8988T (cell line): ENCODE data around the gene HBQ1.
"Not testable (repeated sequence)": the region's sequence is repeated elsewhere in the genome, so short reads cannot be mapped to it uniquely, and the experiment has no call there.

Source experiments
- DNase-seq: peaks from one replicate; pipeline ENCODE4 v3.0.0; 2011

Gene HBQ1

GRCh38 chr16:180101-180675, at the start of gene HBQ1:
HBQ1 (plus strand) TSS chr16:180459; CDS start chr16:180487, 28 bp downstream.
- DNase-seq, result no peak

- DNase-seq, result no peak
Observed at GRCh38 chr16:130533-131173, 49.6 kb upstream of the HBQ1 start.

DNA sequence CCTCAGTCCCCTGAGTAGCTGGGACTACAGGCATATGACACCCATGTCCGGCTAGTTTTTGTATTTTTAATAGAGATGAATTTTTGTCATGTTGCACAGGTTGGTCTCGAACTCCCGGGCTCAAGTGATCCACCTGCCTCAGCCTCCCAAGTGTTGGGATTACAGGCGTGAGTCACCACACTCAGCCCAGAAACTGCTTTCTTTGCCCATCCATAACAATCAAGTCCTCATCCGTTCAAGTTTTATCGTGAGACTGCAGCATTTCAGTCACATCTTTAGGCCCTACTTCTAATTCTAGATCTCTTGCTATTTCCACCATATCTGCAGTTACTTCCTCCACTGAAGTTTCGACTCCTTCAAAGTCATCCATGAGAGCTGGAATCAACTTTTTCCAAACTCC, 48.1 kb upstream of the HBQ1 start:
- no peak for DNase-seq

DNA sequence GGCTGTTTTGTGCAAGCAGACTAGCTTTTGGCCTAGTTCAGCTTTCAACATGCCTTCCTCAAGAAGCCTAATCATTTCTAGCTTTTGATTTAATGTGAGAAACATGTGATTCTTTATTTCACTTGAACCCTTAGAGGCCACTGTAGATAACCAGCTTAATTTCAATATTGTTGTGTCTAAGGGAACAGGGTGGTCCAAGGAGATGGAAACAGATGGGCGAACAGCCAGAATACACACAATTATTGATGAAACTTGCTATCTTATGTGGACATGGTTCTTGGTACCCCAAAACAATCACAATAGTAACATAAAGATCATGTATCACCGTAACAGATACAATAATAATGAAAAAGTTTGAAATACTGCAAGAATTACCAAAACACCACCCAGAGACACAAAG, 46.5 kb upstream of the HBQ1 start:
- no peak for DNase-seq

GRCh38 chr16:138049-138417, 42.2 kb upstream of the HBQ1 start:
- no peak for DNase-seq

DNA sequence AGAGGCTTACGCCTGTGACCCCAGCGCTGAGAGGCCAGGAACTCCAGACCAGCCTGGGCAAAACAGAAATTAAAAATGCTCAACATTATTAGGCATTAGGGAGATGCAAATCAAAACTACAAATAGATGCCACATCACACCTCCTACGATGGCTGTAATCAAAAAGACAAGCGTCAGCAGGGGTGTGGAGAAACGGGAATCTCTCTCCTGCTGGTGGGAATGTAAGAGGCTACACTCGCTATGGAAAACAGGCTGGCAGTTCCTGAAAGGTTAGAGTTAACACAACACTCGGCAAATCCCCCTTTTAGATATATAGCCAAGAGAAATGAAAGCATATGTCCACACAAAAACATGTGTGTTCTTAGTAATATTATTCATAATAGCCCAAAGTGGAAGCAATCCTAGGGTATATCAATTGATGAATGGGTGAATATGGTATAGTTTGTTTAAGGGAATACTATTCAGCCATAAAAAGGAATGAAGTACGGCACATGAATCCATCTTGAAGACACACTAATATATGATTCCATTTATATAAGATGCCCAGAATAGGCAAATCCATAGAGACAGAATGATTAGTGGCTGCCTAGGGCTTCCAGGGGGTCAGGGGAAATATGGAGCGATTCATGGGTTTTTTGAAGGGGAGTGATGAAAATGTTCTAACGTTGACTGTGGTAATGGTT, 39.9 kb upstream of the HBQ1 start:
- DNase-seq, result no peak

DNA sequence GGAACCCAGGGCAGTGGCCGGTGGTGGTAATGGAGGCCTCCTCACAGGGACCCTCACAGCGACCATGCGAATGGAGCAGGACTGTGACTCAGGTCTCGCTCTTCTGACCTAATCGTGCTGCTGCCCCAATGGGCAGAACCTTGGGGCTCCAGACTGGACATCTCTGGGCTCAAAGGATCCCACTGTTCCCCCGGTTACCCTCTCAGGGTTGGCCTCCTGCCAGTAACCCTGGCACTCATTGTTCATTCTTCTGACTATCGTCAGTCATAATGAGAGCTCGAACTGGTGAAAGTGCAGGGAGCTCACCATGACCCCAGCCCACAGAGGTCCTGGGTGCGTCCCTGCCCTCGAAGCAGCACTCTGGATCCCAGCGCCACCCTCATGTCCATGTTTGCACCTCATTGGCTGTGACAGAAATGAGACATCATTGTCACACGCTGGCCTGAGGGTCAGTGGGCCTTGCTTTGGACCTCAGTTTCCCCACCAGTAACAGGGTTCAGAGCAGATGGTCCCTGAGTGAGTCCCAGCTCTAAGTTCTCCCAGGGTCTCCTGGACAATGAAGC, 37.8 kb upstream of the HBQ1 start:
- no peak for DNase-seq

DNA sequence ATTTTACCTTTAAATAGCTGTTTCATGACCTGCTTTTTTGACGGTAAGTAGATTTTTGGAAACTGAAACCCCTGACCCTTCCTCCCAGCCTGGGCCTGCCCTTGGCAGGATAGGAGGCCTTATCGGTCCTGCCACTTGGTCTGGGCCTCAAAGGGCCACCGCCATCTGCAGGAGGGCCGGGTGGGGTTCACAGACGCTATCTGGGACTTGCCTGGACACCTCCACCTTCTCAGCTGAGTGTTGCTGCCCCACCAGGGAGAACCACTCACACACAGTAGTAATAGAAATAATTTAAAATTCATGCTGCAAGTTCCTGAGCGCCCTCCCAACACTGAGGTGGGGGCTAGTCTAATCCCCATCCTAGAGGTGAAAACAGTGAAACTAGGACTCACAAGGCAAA, 37.2 kb upstream of the HBQ1 start:
- DNase-seq, result no peak

- DNase-seq, result no peak
Observed at GRCh38 chr16:143456-143855, 36.8 kb upstream of the HBQ1 start.

- no peak for DNase-seq
Observed at GRCh38 chr16:144797-145252, 35.4 kb upstream of the HBQ1 start.

GRCh38 chr16:146646-147045, 33.6 kb upstream of the HBQ1 start:
- DNase-seq, result no peak

- no peak for DNase-seq
Observed at GRCh38 chr16:149024-149660, 31.1 kb upstream of the HBQ1 start.

GRCh38 chr16:152141-153128, 27.8 kb upstream of the HBQ1 start, which contains the start of gene HBZ:
HBZ (plus strand) TSS chr16:152644; CDS start chr16:152910, 266 bp downstream.
- no peak for DNase-seq

DNA sequence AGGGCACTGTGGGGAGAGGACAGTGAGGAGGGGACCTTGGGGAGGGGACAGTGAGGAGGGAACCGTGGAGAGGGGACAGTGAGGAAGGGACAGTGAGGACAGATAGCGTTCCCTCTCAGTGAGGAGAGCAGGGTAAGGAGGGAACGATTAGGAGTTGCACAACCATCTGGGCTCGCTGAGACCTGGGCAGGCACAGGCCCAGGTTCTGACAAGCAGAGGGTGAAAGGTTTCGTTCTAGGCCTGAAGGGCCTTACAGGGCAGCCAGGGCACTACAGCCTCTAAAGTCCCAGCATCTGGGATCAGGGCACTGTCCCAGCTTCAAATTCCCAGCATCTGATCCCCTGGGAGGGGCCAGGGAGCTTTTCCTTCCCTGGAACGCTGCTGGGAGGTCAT, 27.1 kb upstream of the HBQ1 start:
- DNase-seq, result not testable (repeated sequence)

DNA sequence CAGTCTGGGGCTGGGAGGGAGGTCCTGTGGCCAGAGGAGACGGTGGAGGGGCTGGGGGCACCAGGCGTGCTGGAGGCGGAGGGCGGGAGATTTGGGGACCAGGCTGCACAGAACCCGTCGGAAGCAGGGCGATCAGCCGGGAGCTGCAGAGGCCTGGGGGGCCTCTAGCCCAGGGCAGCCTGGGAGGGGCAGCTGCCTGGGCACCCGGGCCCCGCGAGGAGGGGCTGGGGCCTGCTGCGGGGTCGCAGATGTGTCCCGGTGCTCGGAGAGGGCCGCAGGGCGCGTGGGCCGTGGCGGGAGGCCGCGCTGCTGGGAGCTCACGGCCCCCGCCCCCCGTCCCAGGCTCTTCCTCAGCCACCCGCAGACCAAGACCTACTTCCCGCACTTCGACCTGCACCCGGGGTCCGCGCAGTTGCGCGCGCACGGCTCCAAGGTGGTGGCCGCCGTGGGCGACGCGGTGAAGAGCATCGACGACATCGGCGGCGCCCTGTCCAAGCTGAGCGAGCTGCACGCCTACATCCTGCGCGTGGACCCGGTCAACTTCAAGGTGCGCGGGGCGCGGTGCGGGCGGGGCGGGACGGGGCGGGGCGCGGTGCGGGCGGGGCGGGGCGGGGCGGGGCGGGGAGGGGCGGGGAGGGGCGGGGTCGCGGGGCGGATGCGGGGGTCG, 26.6 kb upstream of the HBQ1 start:
- not testable (repeated sequence) for DNase-seq

DNA sequence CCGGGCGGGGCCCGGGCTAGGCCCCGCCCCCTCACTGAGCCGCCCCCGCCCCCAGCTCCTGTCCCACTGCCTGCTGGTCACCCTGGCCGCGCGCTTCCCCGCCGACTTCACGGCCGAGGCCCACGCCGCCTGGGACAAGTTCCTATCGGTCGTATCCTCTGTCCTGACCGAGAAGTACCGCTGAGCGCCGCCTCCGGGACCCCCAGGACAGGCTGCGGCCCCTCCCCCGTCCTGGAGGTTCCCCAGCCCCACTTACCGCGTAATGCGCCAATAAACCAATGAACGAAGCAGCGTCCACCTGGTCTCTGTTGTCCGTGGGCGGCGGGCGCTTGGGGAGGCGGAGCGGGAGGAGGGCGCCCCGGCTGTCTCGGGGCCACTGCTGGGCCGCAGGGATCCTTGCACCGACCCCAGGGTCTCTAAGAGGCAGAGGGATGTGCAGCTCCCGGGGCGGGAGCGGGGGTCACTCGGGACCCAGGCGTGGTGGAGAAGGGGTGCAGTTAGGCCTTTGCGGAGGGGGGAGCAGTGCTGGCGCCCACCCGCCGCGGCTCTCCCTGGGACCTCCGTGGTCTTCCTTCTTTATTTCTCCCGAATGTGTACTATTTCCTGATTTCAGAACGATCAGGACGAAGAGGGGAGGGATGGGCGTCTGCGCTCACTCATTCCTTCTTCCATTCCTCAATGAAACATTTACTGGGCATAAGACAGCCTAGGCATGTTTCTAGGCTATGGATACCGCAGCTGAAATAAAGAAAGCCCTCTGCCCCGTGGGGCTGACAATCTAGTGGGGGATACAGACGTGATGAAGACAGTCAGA, 25.8 kb upstream of the HBQ1 start:
- DNase-seq, result no peak

- DNase-seq, result no peak
Observed at GRCh38 chr16:155031-155398, 25.2 kb upstream of the HBQ1 start.

DNA sequence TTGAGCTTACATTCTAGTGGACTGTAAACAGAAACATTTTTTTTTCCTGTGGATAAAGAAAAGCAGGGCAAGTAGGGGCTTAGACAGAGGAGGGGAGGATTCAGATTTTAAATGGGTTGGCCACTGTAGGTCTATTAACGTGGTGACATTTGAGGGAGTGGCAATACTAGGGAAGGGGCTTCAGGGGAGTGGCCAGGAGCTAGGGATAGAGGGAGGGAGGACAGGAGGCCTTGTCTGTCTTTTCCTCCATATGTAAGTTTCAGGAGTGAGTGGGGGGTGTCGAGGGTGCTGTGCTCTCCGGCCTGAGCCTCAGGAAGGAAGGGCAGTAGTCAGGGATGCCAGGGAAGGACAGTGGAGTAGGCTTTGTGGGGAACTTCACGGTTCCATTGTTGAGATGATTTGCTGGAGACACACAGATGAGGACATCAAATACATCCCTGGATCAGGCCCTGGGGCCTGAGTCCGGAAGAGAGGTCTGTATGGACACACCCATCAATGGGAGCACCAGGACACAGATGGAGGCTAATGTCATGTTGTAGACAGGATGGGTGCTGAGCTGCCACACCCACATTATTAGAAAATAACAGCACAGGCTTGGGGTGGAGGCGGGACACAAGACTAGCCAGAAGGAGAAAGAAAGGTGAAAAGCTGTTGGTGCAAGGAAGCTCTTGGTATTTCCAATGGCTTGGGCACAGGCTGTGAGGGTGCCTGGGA, 21.0 kb upstream of the HBQ1 start:
- no peak for DNase-seq

DNA sequence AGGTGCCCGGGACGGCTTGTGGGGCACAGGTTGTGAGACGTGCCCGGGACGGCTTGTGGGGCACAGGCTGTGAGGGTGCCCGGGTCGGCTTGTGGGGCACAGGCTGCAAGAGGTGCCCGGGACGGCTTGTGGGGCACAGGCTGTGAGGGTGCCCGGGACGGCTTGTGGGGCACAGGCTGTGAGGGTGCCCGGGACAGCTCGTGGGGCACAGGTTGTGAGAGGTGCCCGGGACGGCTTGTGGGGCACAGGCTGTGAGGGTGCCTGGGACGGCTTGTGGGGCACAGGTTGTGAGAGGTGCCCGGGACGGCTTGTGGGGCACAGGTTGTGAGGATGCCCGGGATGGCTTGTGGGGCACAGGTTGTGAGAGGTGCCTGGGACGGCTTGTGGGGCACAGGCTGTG, 20.0 kb upstream of the HBQ1 start:
- DNase-seq, result not testable (repeated sequence)

- no peak for DNase-seq
Observed at GRCh38 chr16:160691-161190, 19.5 kb upstream of the HBQ1 start.
